SK-N-SH (cell line): Measurements from ENCODE around the gene UCK2.

Experiments
- MXI1 ChIP-seq: IDR thresholded peaks from 2 replicates; pipeline ENCODE4 v1.6.1; 2012; ENCODE audit warnings: mild to moderate bottlenecking, low read depth, low read length, improper control_type of control experiment
- TF ChIP-seq, protein P1 (sequence below): IDR thresholded peaks from 2 replicates; pipeline ENCODE4 v1.6.1; 2012; ENCODE audit warnings: mild to moderate bottlenecking, low read depth, low read length, moderate library complexity
- TF ChIP-seq, protein P2 (sequence below): fragments of 200-600 bp; sonication (generic); IDR thresholded peaks from 2 replicates; pipeline ENCODE4 v1.6.1; 2017; ENCODE audit warnings: antibody characterized with exemption, mild to moderate bottlenecking, moderate library complexity
- TF ChIP-seq, protein P3 (sequence below): IDR thresholded peaks from 2 replicates; pipeline ENCODE4 v1.4.0; 2012; ENCODE audit warnings: low read depth

DNA sequence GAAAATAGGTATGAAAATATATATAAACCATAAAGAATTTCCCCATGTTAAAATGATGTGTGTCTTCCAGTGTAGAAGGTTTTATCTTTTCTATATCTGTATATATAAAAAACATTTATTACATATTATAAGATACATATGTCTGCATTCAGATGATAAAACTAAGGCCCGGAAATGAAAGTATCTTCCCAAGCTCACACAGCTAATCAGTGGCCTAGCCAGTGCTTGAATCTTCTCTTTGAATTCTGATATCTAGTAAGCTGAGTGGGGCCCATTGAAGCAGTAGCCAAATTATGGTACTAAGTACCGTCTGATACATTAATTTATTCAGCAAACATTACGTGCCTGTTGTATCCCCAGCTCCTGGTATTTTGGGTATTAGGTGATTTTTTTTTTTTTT, 28.6 kb downstream of the UCK2 start:
- TF ChIP-seq, protein P1, sequence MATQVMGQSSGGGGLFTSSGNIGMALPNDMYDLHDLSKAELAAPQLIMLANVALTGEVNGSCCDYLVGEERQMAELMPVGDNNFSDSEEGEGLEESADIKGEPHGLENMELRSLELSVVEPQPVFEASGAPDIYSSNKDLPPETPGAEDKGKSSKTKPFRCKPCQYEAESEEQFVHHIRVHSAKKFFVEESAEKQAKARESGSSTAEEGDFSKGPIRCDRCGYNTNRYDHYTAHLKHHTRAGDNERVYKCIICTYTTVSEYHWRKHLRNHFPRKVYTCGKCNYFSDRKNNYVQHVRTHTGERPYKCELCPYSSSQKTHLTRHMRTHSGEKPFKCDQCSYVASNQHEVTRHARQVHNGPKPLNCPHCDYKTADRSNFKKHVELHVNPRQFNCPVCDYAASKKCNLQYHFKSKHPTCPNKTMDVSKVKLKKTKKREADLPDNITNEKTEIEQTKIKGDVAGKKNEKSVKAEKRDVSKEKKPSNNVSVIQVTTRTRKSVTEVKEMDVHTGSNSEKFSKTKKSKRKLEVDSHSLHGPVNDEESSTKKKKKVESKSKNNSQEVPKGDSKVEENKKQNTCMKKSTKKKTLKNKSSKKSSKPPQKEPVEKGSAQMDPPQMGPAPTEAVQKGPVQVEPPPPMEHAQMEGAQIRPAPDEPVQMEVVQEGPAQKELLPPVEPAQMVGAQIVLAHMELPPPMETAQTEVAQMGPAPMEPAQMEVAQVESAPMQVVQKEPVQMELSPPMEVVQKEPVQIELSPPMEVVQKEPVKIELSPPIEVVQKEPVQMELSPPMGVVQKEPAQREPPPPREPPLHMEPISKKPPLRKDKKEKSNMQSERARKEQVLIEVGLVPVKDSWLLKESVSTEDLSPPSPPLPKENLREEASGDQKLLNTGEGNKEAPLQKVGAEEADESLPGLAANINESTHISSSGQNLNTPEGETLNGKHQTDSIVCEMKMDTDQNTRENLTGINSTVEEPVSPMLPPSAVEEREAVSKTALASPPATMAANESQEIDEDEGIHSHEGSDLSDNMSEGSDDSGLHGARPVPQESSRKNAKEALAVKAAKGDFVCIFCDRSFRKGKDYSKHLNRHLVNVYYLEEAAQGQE = no peak
- TF ChIP-seq, protein P2, sequence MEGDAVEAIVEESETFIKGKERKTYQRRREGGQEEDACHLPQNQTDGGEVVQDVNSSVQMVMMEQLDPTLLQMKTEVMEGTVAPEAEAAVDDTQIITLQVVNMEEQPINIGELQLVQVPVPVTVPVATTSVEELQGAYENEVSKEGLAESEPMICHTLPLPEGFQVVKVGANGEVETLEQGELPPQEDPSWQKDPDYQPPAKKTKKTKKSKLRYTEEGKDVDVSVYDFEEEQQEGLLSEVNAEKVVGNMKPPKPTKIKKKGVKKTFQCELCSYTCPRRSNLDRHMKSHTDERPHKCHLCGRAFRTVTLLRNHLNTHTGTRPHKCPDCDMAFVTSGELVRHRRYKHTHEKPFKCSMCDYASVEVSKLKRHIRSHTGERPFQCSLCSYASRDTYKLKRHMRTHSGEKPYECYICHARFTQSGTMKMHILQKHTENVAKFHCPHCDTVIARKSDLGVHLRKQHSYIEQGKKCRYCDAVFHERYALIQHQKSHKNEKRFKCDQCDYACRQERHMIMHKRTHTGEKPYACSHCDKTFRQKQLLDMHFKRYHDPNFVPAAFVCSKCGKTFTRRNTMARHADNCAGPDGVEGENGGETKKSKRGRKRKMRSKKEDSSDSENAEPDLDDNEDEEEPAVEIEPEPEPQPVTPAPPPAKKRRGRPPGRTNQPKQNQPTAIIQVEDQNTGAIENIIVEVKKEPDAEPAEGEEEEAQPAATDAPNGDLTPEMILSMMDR = no peak
- TF ChIP-seq, protein P3, sequence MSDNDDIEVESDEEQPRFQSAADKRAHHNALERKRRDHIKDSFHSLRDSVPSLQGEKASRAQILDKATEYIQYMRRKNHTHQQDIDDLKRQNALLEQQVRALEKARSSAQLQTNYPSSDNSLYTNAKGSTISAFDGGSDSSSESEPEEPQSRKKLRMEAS = no peak
- TF ChIP-seq MXI1 = no peak
